Measurements from ENCODE around the gene ADTRP. TPM values are rescaled to one million over a fixed set of nuclear protein-coding genes. Genes with fewer than 3 reads are reported as not detected.

The ADTRP gene
- total RNA-seq, 4 donors from 2014 or later = not detected

DNA sequence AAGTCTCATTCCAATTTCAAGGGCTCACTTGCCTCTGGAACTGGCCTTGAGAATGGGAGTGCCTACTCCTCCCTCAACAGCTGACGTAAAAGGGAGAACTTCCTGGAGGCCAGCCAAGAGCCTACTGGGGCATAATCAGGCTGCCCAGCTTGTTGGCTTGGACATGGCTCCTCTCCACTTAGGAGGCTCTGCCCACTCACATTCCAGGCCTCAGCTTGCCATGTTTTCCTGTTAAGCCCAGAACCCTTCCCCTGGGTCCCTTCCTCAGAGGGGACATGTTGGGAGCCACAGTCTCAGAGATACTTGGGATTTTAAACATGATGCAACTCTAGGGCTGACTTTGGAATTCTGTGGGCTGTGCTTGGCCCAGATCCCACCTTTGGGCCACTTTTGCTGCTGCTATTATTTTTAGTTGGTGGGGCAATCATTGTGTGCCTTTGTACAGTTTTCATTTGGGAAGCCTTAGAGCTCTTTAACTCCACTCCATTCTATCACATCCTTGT lies 31.5 kb upstream of the ADTRP start:
- TF ChIP-seq, protein P1, sequence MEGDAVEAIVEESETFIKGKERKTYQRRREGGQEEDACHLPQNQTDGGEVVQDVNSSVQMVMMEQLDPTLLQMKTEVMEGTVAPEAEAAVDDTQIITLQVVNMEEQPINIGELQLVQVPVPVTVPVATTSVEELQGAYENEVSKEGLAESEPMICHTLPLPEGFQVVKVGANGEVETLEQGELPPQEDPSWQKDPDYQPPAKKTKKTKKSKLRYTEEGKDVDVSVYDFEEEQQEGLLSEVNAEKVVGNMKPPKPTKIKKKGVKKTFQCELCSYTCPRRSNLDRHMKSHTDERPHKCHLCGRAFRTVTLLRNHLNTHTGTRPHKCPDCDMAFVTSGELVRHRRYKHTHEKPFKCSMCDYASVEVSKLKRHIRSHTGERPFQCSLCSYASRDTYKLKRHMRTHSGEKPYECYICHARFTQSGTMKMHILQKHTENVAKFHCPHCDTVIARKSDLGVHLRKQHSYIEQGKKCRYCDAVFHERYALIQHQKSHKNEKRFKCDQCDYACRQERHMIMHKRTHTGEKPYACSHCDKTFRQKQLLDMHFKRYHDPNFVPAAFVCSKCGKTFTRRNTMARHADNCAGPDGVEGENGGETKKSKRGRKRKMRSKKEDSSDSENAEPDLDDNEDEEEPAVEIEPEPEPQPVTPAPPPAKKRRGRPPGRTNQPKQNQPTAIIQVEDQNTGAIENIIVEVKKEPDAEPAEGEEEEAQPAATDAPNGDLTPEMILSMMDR (IDR thresholded peaks at IDR 0.05) = no peak
- no peak for TF ChIP-seq POLR2A (IDR thresholded peaks at IDR 0.05)
- Histone ChIP-seq H3K36me3 (no peaks in the 10 kb centered on the region), H3K27me3 (no peaks in the 10 kb centered on the region), H3K4me3 (no peak overlapping the region), H3K4me1 (peaks cover 0 to 4% of the 10 kb centered on the region in 2 donors), H3K27ac (no peak overlapping the region), H3K9me3 (no peaks in the 10 kb centered on the region)
- intact Hi-C loops (cut with DNase I; ENCODE audit: low total_unique reads) = no loop called here
- DNase-seq = peak; percentile 40 to 57

GRCh38 chr6:11808054-11808453 lies 29.5 kb upstream of the ADTRP start:
- TF ChIP-seq POLR2A (IDR thresholded peaks at IDR 0.05) = no peak
- TF ChIP-seq, protein P1 (IDR thresholded peaks at IDR 0.05) = no peak
- no peak for DNase-seq
- H3K27ac ChIP-seq = no peak overlapping the region
- peaks cover 0 to 4% of the 10 kb centered on the region in 2 donors for H3K4me1 ChIP-seq
- H3K36me3 ChIP-seq = no peaks in the 10 kb centered on the region
- H3K9me3 ChIP-seq = no peaks in the 10 kb centered on the region
- no peaks in the 10 kb centered on the region for H3K27me3 ChIP-seq
- intact Hi-C loops (cut with DNase I; ENCODE audit: low total_unique reads) = no loop called here
- no peak overlapping the region for H3K4me3 ChIP-seq

DNA sequence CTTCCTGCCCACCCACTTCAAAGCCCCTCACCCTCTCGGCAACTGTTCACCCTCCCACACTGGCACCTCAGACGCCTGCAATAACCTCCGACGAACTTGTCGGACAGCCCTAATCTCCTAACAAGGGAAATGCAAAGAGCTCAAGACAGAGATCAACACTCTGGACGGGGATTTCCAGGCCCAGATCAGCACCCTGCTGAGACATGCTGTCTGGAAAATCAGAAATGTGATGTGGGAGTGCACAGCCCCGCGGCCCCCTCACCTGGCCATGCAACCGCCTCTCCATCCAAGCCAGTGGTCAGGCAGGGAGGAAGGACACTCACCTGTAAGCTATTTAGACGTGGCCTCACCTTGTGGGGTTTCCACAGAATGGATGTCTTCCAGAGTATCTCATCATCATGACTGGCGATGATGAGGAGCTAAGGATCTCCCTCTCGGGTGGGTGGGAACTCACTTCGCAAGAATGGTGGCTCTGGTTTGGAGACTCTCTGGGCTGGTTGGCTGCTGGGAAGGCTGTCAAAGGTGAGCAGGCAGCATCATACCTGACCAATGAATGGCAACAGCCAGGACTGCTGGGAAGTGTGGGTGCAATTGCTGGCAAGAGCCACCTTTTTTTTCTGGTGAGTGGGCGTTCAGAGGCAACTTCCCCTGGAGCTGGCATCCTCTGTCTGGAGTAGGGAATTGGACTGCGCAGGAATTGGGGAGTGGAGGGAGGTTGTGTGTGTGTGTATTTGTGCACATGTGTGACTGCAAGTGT lies 28.1 kb upstream of the ADTRP start:
- intact Hi-C loops (cut with DNase I; ENCODE audit: low total_unique reads) = no loop called here
- Histone ChIP-seq H3K4me3 (no peak overlapping the region), H3K36me3 (no peaks in the 10 kb centered on the region), H3K4me1 (peaks cover 0 to 4% of the 10 kb centered on the region in 2 donors), H3K27me3 (no peaks in the 10 kb centered on the region), H3K9me3 (no peaks in the 10 kb centered on the region), H3K27ac (no peak overlapping the region)
- no peak for DNase-seq
- TF ChIP-seq, protein P1 (IDR thresholded peaks at IDR 0.05) = no peak
- TF ChIP-seq POLR2A (IDR thresholded peaks at IDR 0.05) = no peak

- Histone ChIP-seq H3K27ac (no peak overlapping the region), H3K36me3 (no peaks in the 10 kb centered on the region), H3K4me3 (no peak overlapping the region), H3K27me3 (no peaks in the 10 kb centered on the region), H3K4me1 (peaks cover 0 to 4% of the 10 kb centered on the region in 2 donors), H3K9me3 (no peaks in the 10 kb centered on the region)
- no peak for DNase-seq
- no peak for TF ChIP-seq POLR2A (IDR thresholded peaks at IDR 0.05)
- TF ChIP-seq, protein P1 (IDR thresholded peaks at IDR 0.05) = no peak
- intact Hi-C loops (cut with DNase I; ENCODE audit: low total_unique reads) = no loop called here
Observed at GRCh38 chr6:11805259-11806053, 26.9 kb upstream of the ADTRP start.

DNA sequence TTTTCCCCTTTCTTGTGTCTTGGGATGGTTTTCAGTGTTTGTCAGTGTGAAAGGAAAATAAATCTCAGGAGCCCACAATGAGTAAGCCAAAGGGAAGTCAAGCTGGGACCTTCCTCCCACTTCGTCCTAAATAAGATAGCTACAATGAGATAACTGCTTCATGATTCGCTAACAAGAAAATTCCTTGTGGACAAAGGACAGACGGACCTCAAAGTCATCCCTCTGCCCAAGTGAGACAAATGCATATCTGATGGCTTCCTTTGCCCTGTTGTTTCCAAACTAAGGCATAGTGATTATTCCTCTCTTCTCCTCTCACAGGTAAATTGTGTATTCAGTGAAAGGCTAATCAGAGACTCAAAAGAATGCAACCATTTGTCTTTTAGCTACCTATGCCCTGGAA lies 26.1 kb upstream of the ADTRP start:
- no peaks in the 10 kb centered on the region for H3K27me3 ChIP-seq
- no peak for DNase-seq
- TF ChIP-seq, protein P1 (IDR thresholded peaks at IDR 0.05) = no peak
- TF ChIP-seq POLR2A (IDR thresholded peaks at IDR 0.05) = no peak
- H3K27ac ChIP-seq = no peak overlapping the region
- H3K36me3 ChIP-seq = no peaks in the 10 kb centered on the region
- H3K4me1 ChIP-seq = peaks cover 0 to 4% of the 10 kb centered on the region in 2 donors
- no peak overlapping the region for H3K4me3 ChIP-seq
- no peaks in the 10 kb centered on the region for H3K9me3 ChIP-seq
- intact Hi-C loops (cut with DNase I; ENCODE audit: low total_unique reads) = no loop called here

Measured in uterus (tissue), 4 donors.